ENCODE results near the gene MNDA.

MNDA gene

GRCh38 chr1:158801396-158801795 lies 29.8 kb upstream of the MNDA start:
- Histone ChIP-seq H3K23ac (ENCODE audit: low read length) (no peak overlapping the region), H3K27ac (ENCODE audit: low read depth, low read length) (no peak overlapping the region), H3K27me3 (ENCODE audit: insufficient read depth, low read length, poor library complexity) (no peaks in the 10 kb centered on the region), H2BK120ac (ENCODE audit: low read depth, low read length) (no peak overlapping the region), H3K4ac (ENCODE audit: low read depth, low read length) (no peak overlapping the region), H3K4me2 (ENCODE audit: low read length) (no peak overlapping the region), H3K36me3 (ENCODE audit: control insufficient read depth, insufficient read depth, low read length) (no peaks in the 10 kb centered on the region), H2AK5ac (ENCODE audit: low read length) (no peak overlapping the region), H3K79me1 (ENCODE audit: low read length) (no peaks in the 10 kb centered on the region), H4K8ac (ENCODE audit: low read depth, low read length) (no peak overlapping the region), H3K56ac (ENCODE audit: low read length) (no peak overlapping the region), H2BK15ac (replicated peaks; ENCODE audit: low read depth) (no peak overlapping the region), H2BK5ac (ENCODE audit: low read length) (no peak overlapping the region), H3K79me2 (ENCODE audit: control insufficient read depth, insufficient read depth, low read length) (no peaks in the 10 kb centered on the region), H3K9ac (ENCODE audit: low read length) (no peak overlapping the region), H3K4me3 (ENCODE audit: low read length) (no peak overlapping the region), H3K4me1 (ENCODE audit: control insufficient read depth, low read depth, low read length) (no peaks in the 10 kb centered on the region), H4K5ac (ENCODE audit: low read length) (no peak overlapping the region), H3K18ac (ENCODE audit: low read length) (no peak overlapping the region)
- no peak for DNase-seq
- no CpG with 5 or more reads among the region's 1 CpG for WGBS (ENCODE audit: extremely low coverage, insufficient coverage, low lambda C conversion rate)

- Histone ChIP-seq H3K18ac (ENCODE audit: low read length) (no peak overlapping the region), H3K27ac (ENCODE audit: low read depth, low read length) (no peak overlapping the region), H3K4me1 (ENCODE audit: control insufficient read depth, low read depth, low read length) (no peaks in the 10 kb centered on the region), H3K4ac (ENCODE audit: low read depth, low read length) (no peak overlapping the region), H3K27me3 (ENCODE audit: insufficient read depth, low read length, poor library complexity) (no peaks in the 10 kb centered on the region), H2BK5ac (ENCODE audit: low read length) (no peak overlapping the region), H2AK5ac (ENCODE audit: low read length) (no peak overlapping the region), H3K79me2 (ENCODE audit: control insufficient read depth, insufficient read depth, low read length) (no peaks in the 10 kb centered on the region), H3K4me3 (ENCODE audit: low read length) (no peak overlapping the region), H3K9ac (ENCODE audit: low read length) (no peak overlapping the region), H4K5ac (ENCODE audit: low read length) (no peak overlapping the region), H2BK120ac (ENCODE audit: low read depth, low read length) (no peak overlapping the region), H3K36me3 (ENCODE audit: control insufficient read depth, insufficient read depth, low read length) (no peaks in the 10 kb centered on the region), H2BK15ac (replicated peaks; ENCODE audit: low read depth) (no peak overlapping the region), H3K56ac (ENCODE audit: low read length) (no peak overlapping the region), H3K4me2 (ENCODE audit: low read length) (no peak overlapping the region), H3K23ac (ENCODE audit: low read length) (no peak overlapping the region), H4K8ac (ENCODE audit: low read depth, low read length) (no peak overlapping the region), H3K79me1 (ENCODE audit: low read length) (no peaks in the 10 kb centered on the region)
- no peak for DNase-seq
- no CpG with 5 or more reads among the region's 1 CpG for WGBS (ENCODE audit: extremely low coverage, insufficient coverage, low lambda C conversion rate)
Observed at GRCh38 chr1:158803678-158804077, 27.5 kb upstream of the MNDA start.

- Histone ChIP-seq H3K27me3 (ENCODE audit: insufficient read depth, low read length, poor library complexity) (no peaks in the 10 kb centered on the region), H3K4me3 (ENCODE audit: low read length) (no peak overlapping the region), H3K79me1 (ENCODE audit: low read length) (no peaks in the 10 kb centered on the region), H2BK5ac (ENCODE audit: low read length) (no peak overlapping the region), H3K4ac (ENCODE audit: low read depth, low read length) (no peak overlapping the region), H2AK5ac (ENCODE audit: low read length) (no peak overlapping the region), H3K79me2 (ENCODE audit: control insufficient read depth, insufficient read depth, low read length) (no peaks in the 10 kb centered on the region), H3K27ac (ENCODE audit: low read depth, low read length) (no peak overlapping the region), H2BK120ac (ENCODE audit: low read depth, low read length) (no peak overlapping the region), H4K8ac (ENCODE audit: low read depth, low read length) (no peak overlapping the region), H3K4me1 (ENCODE audit: control insufficient read depth, low read depth, low read length) (no peaks in the 10 kb centered on the region), H2BK15ac (replicated peaks; ENCODE audit: low read depth) (no peak overlapping the region), H3K36me3 (ENCODE audit: control insufficient read depth, insufficient read depth, low read length) (no peaks in the 10 kb centered on the region), H3K23ac (ENCODE audit: low read length) (no peak overlapping the region), H3K18ac (ENCODE audit: low read length) (no peak overlapping the region), H3K56ac (ENCODE audit: low read length) (no peak overlapping the region), H3K9ac (ENCODE audit: low read length) (no peak overlapping the region), H4K5ac (ENCODE audit: low read length) (no peak overlapping the region), H3K4me2 (ENCODE audit: low read length) (no peak overlapping the region)
- WGBS (ENCODE audit: extremely low coverage, insufficient coverage, low lambda C conversion rate) = no CpG with 5 or more reads among the region's 6 CpGs
- no peak for DNase-seq
Observed at GRCh38 chr1:158806916-158807536, 24.1 kb upstream of the MNDA start.

GRCh38 chr1:158809256-158809655 lies 21.9 kb upstream of the MNDA start:
- no peak for DNase-seq
- Histone ChIP-seq H3K4me3 (ENCODE audit: low read length) (no peak overlapping the region), H3K4me1 (ENCODE audit: control insufficient read depth, low read depth, low read length) (no peaks in the 10 kb centered on the region), H2BK120ac (ENCODE audit: low read depth, low read length) (no peak overlapping the region), H3K79me2 (ENCODE audit: control insufficient read depth, insufficient read depth, low read length) (no peaks in the 10 kb centered on the region), H2AK5ac (ENCODE audit: low read length) (no peak overlapping the region), H3K56ac (ENCODE audit: low read length) (no peak overlapping the region), H4K8ac (ENCODE audit: low read depth, low read length) (no peak overlapping the region), H3K27ac (ENCODE audit: low read depth, low read length) (no peak overlapping the region), H4K5ac (ENCODE audit: low read length) (no peak overlapping the region), H3K9ac (ENCODE audit: low read length) (no peak overlapping the region), H2BK5ac (ENCODE audit: low read length) (no peak overlapping the region), H3K27me3 (ENCODE audit: insufficient read depth, low read length, poor library complexity) (no peaks in the 10 kb centered on the region), H2BK15ac (replicated peaks; ENCODE audit: low read depth) (no peak overlapping the region), H3K4me2 (ENCODE audit: low read length) (no peak overlapping the region), H3K79me1 (ENCODE audit: low read length) (no peaks in the 10 kb centered on the region), H3K36me3 (ENCODE audit: control insufficient read depth, insufficient read depth, low read length) (no peaks in the 10 kb centered on the region), H3K18ac (ENCODE audit: low read length) (no peak overlapping the region), H3K4ac (ENCODE audit: low read depth, low read length) (no peak overlapping the region), H3K23ac (ENCODE audit: low read length) (no peak overlapping the region)
- WGBS (ENCODE audit: extremely low coverage, insufficient coverage, low lambda C conversion rate) = no CpG with 5 or more reads among the region's 3 CpGs

- Histone ChIP-seq H3K79me1 (ENCODE audit: low read length) (no peaks in the 10 kb centered on the region), H3K9ac (ENCODE audit: low read length) (no peak overlapping the region), H2BK15ac (replicated peaks; ENCODE audit: low read depth) (no peak overlapping the region), H3K23ac (ENCODE audit: low read length) (no peak overlapping the region), H2BK5ac (ENCODE audit: low read length) (no peak overlapping the region), H2BK120ac (ENCODE audit: low read depth, low read length) (no peak overlapping the region), H3K18ac (ENCODE audit: low read length) (no peak overlapping the region), H3K4ac (ENCODE audit: low read depth, low read length) (no peak overlapping the region), H3K56ac (ENCODE audit: low read length) (no peak overlapping the region), H4K5ac (ENCODE audit: low read length) (no peak overlapping the region), H3K27me3 (ENCODE audit: insufficient read depth, low read length, poor library complexity) (no peaks in the 10 kb centered on the region), H3K27ac (ENCODE audit: low read depth, low read length) (no peak overlapping the region), H3K4me2 (ENCODE audit: low read length) (no peak overlapping the region), H2AK5ac (ENCODE audit: low read length) (no peak overlapping the region), H3K79me2 (ENCODE audit: control insufficient read depth, insufficient read depth, low read length) (no peaks in the 10 kb centered on the region), H3K36me3 (ENCODE audit: control insufficient read depth, insufficient read depth, low read length) (no peaks in the 10 kb centered on the region), H3K4me1 (ENCODE audit: control insufficient read depth, low read depth, low read length) (no peaks in the 10 kb centered on the region), H3K4me3 (ENCODE audit: low read length) (no peak overlapping the region), H4K8ac (ENCODE audit: low read depth, low read length) (no peak overlapping the region)
- DNase-seq = no peak
- WGBS (ENCODE audit: extremely low coverage, insufficient coverage, low lambda C conversion rate) = no CpG with 5 or more reads among the region's 5 CpGs
Observed at GRCh38 chr1:158809862-158810261, 21.3 kb upstream of the MNDA start.

- Histone ChIP-seq H2BK15ac (replicated peaks; ENCODE audit: low read depth) (no peak overlapping the region), H2AK5ac (ENCODE audit: low read length) (no peak overlapping the region), H3K79me1 (ENCODE audit: low read length) (no peaks in the 10 kb centered on the region), H2BK120ac (ENCODE audit: low read depth, low read length) (no peak overlapping the region), H3K4me2 (ENCODE audit: low read length) (no peak overlapping the region), H4K8ac (ENCODE audit: low read depth, low read length) (no peak overlapping the region), H4K5ac (ENCODE audit: low read length) (no peak overlapping the region), H3K4ac (ENCODE audit: low read depth, low read length) (no peak overlapping the region), H3K36me3 (ENCODE audit: control insufficient read depth, insufficient read depth, low read length) (no peaks in the 10 kb centered on the region), H3K23ac (ENCODE audit: low read length) (no peak overlapping the region), H3K4me3 (ENCODE audit: low read length) (no peak overlapping the region), H2BK5ac (ENCODE audit: low read length) (no peak overlapping the region), H3K27ac (ENCODE audit: low read depth, low read length) (no peak overlapping the region), H3K9ac (ENCODE audit: low read length) (no peak overlapping the region), H3K56ac (ENCODE audit: low read length) (no peak overlapping the region), H3K4me1 (ENCODE audit: control insufficient read depth, low read depth, low read length) (no peaks in the 10 kb centered on the region), H3K18ac (ENCODE audit: low read length) (no peak overlapping the region), H3K79me2 (ENCODE audit: control insufficient read depth, insufficient read depth, low read length) (no peaks in the 10 kb centered on the region), H3K27me3 (ENCODE audit: insufficient read depth, low read length, poor library complexity) (no peaks in the 10 kb centered on the region)
- WGBS (ENCODE audit: extremely low coverage, insufficient coverage, low lambda C conversion rate) = no CpG with 5 or more reads among the region's 4 CpGs
- DNase-seq = no peak
Observed at GRCh38 chr1:158810311-158810710, 20.8 kb upstream of the MNDA start.
